ENCODE results near the gene KCNQ1OT1.

Gene KCNQ1OT1

GRCh38 chr11:2701898-2702434 is 2.2 kb upstream of the KCNQ1OT1 start:
- in situ Hi-C loops (cut with MboI; ENCODE audit: low pct_unique_long_range_greater_than_20kb, low sequenced_read_pairs, unreplicated experiment): no loop called here
- TF ChIP-seq, protein P1, sequence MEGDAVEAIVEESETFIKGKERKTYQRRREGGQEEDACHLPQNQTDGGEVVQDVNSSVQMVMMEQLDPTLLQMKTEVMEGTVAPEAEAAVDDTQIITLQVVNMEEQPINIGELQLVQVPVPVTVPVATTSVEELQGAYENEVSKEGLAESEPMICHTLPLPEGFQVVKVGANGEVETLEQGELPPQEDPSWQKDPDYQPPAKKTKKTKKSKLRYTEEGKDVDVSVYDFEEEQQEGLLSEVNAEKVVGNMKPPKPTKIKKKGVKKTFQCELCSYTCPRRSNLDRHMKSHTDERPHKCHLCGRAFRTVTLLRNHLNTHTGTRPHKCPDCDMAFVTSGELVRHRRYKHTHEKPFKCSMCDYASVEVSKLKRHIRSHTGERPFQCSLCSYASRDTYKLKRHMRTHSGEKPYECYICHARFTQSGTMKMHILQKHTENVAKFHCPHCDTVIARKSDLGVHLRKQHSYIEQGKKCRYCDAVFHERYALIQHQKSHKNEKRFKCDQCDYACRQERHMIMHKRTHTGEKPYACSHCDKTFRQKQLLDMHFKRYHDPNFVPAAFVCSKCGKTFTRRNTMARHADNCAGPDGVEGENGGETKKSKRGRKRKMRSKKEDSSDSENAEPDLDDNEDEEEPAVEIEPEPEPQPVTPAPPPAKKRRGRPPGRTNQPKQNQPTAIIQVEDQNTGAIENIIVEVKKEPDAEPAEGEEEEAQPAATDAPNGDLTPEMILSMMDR (IDR thresholded peaks at IDR 0.05; ENCODE audit: extremely low read depth, insufficient read depth, missing control alignments): no peak
- DNase-seq (ENCODE audit: low spot score): no peak

DNA sequence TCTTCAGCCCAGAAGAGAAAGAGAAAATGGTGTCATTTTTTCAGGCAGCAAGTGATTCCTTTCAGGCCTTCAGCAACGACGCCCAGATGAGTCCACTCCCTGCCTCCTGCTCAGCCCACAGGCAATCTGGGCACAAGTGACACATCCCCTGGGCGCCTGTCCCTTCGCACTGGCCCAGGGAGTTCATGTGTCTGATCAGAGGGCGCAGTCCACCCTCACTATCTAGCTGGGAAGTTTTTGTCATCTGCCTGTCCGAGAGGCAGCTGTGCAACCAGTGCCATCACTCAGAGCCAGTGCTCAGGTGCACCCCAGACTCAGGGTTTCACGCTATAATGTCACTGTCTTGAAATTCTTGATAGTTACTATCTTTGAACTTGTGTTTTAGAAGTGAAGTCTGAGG is 1.4 kb upstream of the KCNQ1OT1 start:
- no peak for DNase-seq (ENCODE audit: low spot score)
- TF ChIP-seq, protein P1 (IDR thresholded peaks at IDR 0.05; ENCODE audit: extremely low read depth, insufficient read depth, missing control alignments): no peak
- in situ Hi-C loops (cut with MboI; ENCODE audit: low pct_unique_long_range_greater_than_20kb, low sequenced_read_pairs, unreplicated experiment): no loop called here

DNA sequence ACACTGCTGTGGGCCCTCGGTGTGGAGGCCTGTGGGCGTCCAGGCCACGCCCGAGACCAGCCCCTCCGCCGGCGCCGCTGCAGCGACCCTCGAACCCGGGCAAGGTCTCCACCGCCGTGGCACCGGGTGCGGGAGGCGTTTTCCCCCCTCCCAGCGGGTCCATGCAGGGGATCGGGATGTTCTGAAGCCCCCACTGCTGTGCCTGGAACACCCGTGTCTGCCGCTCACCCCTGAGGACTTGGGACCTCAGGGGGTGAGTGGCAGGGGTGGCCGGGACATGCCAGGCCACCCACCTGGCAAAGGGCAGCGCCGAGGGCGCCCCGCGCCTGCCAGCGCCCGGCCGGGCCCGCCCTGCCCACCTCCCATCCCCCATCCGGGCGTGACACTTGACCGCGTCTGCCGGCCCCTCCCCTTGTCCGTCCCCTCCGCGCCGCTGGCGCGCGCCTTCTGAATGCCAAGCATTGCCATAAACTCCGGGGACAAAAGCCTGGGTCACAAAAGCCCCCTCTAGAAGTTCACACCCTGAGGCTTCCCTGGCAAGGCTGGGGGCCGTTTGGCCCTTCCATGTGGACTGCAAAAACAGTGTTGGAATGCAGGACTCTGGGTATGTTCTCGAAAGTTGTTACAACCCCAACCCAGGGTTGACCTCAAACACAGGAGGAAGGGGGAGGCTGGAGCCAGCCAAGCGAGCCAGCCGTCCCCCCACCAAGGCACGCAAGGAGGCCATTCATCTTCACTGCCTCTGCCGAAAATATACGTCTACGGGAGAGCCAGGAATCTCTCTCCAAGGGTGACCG is 819 bp upstream of the KCNQ1OT1 start:
- TF ChIP-seq, protein P1 (IDR thresholded peaks at IDR 0.05; ENCODE audit: extremely low read depth, insufficient read depth, missing control alignments): no peak
- DNase-seq (ENCODE audit: low spot score): peak; percentile 74
- in situ Hi-C loops (cut with MboI; ENCODE audit: low pct_unique_long_range_greater_than_20kb, low sequenced_read_pairs, unreplicated experiment): no loop called here

GRCh38 chr11:2699185-2699530 is 636 bp downstream of the KCNQ1OT1 start:
- in situ Hi-C loops (cut with MboI; ENCODE audit: low pct_unique_long_range_greater_than_20kb, low sequenced_read_pairs, unreplicated experiment): no loop called here
- TF ChIP-seq, protein P1 (IDR thresholded peaks at IDR 0.05; ENCODE audit: extremely low read depth, insufficient read depth, missing control alignments): no peak
- DNase-seq (ENCODE audit: low spot score): no peak

DNA sequence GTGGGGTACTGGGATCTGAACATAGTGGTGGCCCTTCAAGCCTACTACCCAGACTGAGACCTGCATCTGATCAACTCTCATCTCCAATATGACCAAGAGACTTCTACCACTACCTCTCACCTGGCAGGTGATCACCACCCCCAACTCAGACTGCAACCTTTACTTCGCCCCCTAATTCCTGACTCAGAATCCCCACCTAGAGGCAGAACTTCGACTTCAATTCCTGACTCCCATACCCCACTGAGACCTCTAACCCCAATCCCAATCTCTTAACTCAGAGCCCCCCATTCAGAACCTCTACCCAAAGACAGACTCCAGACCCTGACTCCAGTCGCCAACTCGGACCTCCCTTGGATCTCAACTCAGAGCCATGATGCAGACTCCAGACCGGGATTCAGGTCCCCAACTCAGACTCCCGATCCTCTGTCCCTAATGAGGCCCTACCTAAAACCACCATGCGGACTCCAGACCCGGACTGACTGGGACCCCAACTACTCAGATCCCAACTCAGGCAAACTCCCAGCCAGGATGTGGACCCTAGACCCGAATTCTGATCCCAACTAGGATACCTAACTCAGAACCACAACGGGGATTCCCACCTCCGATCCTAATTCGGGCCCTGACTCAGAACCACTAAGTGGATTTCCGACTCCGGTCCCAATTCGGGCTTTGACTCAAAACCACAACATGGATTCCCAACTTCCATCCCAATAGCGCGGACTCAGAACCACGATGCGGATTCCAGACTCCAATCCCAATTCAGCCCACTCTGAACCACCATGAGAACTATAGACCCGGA is 1.2 kb downstream of the KCNQ1OT1 start:
- in situ Hi-C loops (cut with MboI; ENCODE audit: low pct_unique_long_range_greater_than_20kb, low sequenced_read_pairs, unreplicated experiment): no loop called here
- DNase-seq (ENCODE audit: low spot score): no peak
- TF ChIP-seq, protein P1 (IDR thresholded peaks at IDR 0.05; ENCODE audit: extremely low read depth, insufficient read depth, missing control alignments): peak; percentile 6

DNA sequence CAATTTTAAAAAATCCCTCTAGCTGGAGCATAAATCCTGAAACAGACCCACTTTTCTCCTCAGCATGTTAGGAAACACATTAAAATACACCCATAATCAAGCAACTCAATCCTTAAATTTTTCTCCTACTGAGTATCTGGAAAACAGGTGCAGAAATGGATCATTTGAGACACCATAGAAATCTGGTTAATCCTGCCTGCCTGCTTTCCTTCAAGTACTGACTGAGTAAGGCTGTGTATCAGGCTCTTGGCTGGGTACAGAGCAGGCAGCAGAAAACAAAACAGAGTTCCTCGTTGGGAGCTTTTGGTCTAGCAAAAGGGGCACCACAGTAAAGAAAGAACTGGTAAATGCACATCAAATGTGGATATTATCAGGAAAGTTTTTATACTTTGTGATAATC is 1.9 kb downstream of the KCNQ1OT1 start:
- in situ Hi-C loops (cut with MboI; ENCODE audit: low pct_unique_long_range_greater_than_20kb, low sequenced_read_pairs, unreplicated experiment): no loop called here
- no peak for DNase-seq (ENCODE audit: low spot score)
- TF ChIP-seq, protein P1 (IDR thresholded peaks at IDR 0.05; ENCODE audit: extremely low read depth, insufficient read depth, missing control alignments): no peak

Measured in GM13977 (cell line).